D721Med (cell line): ENCODE data around the gene SOCS1.

ENCODE experiments used
- DNase-seq: peaks from one replicate; pipeline ENCODE4 v3.0.0; 2011; ENCODE audit warnings: low spot score; ENCODE audit not compliant: insufficient read length
- FAIRE-seq: peaks from 2 replicates; lab custom pipeline; 2011; peaks lifted over from hg19 to GRCh38; lab: Jason Lieb, UNC
- CTCF ChIP-seq: IDR thresholded peaks from 2 replicates; pipeline ENCODE4 v1.5.1; 2012; ENCODE audit warnings: mild to moderate bottlenecking, control low read depth; ENCODE audit not compliant: insufficient read depth; ENCODE audit errors: missing control alignments

SOCS1 gene

GRCh38 chr16:11238272-11239202 is 17.5 kb downstream of the SOCS1 start:
- FAIRE-seq (no peak), DNase-seq (no peak)
- TF ChIP-seq CTCF: no peak

DNA sequence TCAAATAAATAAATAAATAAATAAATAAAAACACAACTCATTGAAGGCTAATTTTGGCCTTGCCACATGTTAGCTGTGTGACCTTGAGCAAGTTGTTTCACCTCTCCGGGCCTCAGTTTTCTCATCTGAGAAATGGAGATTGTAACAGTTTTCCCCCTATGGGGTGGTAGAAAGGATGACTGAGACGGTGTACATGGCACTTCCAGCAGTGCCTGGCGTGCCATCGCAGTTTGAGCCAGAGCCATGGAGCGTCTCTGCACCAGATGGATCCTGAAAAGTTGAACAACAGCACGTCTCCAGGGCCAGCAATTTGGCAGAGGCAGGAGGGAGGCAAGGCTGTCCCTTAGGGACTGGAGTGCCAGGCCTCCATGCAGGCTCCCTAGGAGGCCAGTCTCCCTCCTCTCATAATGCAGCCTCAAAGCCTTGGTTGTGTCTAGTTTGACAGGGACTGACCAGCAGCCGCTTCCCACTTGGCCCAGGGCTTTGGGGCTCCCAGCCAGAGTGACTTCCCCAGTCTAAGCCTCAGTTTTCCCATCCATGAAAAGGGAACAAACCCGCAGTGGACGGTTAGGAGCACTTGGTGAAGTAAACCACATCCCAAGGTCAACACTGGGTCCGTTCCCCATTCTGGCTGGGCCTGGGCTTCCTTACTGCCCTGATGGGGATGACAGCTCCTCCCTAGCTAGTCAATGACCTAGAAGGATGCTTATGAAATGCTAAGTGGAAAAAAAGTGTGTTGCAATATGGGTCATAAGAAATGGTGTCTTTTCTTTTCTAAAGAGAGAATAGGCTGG is 19.3 kb downstream of the SOCS1 start:
- FAIRE-seq (no peak), DNase-seq (no peak)
- no peak for TF ChIP-seq CTCF

DNA sequence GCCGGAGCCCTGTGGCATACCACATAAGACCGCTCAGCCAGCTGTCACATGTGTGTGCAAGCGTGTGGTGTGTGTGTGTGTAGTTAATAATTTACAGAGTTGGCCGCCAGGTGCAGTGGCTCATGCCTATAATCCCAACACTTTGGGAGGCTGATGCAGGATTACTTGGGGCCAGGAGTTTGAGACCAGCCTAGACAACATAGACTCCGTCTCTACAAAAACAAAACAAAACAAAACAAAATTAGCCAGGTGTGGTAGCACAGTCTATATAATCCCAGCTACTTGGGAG is 20.4 kb downstream of the SOCS1 start:
- no peak for TF ChIP-seq CTCF
- FAIRE-seq (no peak), DNase-seq (no peak)

- no peak for TF ChIP-seq CTCF
- DNase-seq (no peak), FAIRE-seq (no peak)
These were observed 20.9 kb downstream of the SOCS1 start for GRCh38 chr16:11234884-11235702.

GRCh38 chr16:11233727-11234376 is 22.2 kb downstream of the SOCS1 start:
- FAIRE-seq: no peak
- DNase-seq: no peak
- TF ChIP-seq CTCF: no peak

DNA sequence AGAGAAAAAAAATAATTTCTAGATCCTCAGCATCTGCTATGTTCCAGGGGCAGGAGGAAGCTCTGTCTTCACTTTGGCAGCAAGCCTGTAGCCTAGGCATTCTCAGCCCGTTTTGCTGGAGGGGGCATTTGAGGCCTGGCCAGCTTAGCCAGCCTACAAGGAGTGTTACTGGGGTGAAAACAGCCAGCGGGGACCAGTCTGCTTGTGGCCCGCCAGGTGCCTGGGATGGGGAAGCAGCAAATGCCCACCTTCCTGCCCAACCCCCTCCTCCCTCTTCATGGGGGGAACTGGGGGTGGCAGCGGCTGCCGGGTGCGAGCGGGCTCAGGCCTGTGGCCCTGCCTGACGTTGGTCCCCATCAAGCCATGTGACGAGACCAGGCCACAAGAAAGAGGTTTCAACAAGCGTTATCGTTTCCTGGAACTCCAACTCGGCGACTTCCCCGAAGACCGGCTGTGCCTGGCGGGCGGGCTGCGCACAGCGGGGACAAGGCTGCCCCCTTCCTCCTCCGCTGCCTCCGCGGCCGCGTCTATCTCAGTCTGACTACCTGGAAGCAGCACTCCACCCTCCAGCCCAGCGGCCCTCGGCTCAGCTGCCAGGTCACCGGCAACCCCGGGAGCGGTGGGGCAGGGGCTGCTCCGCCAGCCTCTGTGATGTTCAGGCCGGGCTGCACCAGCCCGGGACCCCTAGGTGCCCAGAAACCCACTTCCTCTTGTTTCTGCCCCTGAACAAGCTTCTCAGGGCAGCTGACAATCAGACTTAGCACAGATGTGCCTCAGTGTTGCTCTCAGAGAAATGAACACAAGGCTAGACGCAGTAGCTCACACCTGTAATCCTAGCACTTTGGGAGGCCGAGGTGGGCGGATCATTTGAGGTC is 22.9 kb downstream of the SOCS1 start:
- no peak for TF ChIP-seq CTCF
- DNase-seq (no peak), FAIRE-seq (no peak)
